WTC11 (cell line): Measurements from ENCODE around the gene FMOD.

Experiments
- AFF4 ChIP-seq: sonication (generic); formaldehyde crosslinking; IDR thresholded peaks from 2 replicates; pipeline ENCODE4 v1.8.1; 2023; ENCODE audit warnings: mild to moderate bottlenecking, missing genetic modification reagents, borderline replicate concordance
- CTCF ChIP-seq: fragments of 200-600 bp; IDR thresholded peaks from 2 replicates; pipeline ENCODE4 v1.8.0; 2022; ENCODE audit warnings: antibody characterized with exemption
- TF ChIP-seq, protein P1 (sequence below): fragments of 250-450 bp; sonication (Bioruptor Pico); IDR thresholded peaks from 2 replicates; pipeline ENCODE4 v1.8.0; 2021; ENCODE audit warnings: mild to moderate bottlenecking

GRCh38 chr1:203354246-203354645, 3.3 kb upstream of the FMOD start:
- no peak for TF ChIP-seq CTCF
- TF ChIP-seq, protein P1, sequence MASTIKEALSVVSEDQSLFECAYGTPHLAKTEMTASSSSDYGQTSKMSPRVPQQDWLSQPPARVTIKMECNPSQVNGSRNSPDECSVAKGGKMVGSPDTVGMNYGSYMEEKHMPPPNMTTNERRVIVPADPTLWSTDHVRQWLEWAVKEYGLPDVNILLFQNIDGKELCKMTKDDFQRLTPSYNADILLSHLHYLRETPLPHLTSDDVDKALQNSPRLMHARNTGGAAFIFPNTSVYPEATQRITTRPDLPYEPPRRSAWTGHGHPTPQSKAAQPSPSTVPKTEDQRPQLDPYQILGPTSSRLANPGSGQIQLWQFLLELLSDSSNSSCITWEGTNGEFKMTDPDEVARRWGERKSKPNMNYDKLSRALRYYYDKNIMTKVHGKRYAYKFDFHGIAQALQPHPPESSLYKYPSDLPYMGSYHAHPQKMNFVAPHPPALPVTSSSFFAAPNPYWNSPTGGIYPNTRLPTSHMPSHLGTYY (CRISPR knock-in tag): no peak
- TF ChIP-seq AFF4: no peak
